Mucosa of gallbladder (tissue), 1 donor: ENCODE data around the gene NLRC3. TPM values are rescaled to one million over a fixed set of nuclear protein-coding genes. Genes with fewer than 3 reads are reported as not detected.
"Not testable (repeated sequence)": the region's sequence is repeated elsewhere in the genome, so short reads cannot be mapped to it uniquely, and the experiment has no call there.

Experiments used
- DNase-seq: peaks from one replicate; pipeline ENCODE4 v3.0.0-alpha.2; 2020; ENCODE audit warnings: low spot score
- total RNA-seq: library from RNA; stranded (reverse); gene quantifications from one replicate; pipeline ENCODE4 v1.2.1, GENCODE V29; 2021
- donor health status: DM: no; HTN: no; CAD: no.

NLRC3 gene, protein sequence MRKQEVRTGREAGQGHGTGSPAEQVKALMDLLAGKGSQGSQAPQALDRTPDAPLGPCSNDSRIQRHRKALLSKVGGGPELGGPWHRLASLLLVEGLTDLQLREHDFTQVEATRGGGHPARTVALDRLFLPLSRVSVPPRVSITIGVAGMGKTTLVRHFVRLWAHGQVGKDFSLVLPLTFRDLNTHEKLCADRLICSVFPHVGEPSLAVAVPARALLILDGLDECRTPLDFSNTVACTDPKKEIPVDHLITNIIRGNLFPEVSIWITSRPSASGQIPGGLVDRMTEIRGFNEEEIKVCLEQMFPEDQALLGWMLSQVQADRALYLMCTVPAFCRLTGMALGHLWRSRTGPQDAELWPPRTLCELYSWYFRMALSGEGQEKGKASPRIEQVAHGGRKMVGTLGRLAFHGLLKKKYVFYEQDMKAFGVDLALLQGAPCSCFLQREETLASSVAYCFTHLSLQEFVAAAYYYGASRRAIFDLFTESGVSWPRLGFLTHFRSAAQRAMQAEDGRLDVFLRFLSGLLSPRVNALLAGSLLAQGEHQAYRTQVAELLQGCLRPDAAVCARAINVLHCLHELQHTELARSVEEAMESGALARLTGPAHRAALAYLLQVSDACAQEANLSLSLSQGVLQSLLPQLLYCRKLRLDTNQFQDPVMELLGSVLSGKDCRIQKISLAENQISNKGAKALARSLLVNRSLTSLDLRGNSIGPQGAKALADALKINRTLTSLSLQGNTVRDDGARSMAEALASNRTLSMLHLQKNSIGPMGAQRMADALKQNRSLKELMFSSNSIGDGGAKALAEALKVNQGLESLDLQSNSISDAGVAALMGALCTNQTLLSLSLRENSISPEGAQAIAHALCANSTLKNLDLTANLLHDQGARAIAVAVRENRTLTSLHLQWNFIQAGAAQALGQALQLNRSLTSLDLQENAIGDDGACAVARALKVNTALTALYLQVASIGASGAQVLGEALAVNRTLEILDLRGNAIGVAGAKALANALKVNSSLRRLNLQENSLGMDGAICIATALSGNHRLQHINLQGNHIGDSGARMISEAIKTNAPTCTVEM
- total RNA-seq: 4.0 TPM

DNA sequence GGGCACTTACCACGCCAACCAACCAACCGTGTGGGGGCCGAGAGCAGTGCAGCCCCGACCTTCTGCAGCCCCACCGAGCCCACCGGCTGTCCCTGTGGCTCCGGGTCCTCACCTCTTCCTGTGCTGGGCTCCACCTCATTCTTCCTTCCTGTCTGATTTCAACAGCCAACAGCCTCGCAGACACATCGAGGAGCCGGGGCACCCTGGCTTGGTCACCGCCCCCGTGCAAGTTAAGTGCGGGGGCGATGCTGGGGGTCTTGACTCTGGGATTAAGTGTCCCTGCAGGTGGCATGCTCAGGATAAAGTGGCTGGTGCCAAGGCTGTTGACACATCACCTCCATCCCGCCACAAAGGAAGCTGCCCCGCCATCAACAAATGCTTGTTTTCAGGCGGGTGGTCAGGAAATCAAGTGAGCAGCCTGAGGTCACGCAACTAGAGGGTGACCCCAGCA is at the start of gene NLRC3:
TSS of gene NLRC3 (minus strand) at position 102 of the 451 bp plus-strand sequence. CDS start 12,367 bp downstream, outside the sequence.
- no peak for DNase-seq

DNA sequence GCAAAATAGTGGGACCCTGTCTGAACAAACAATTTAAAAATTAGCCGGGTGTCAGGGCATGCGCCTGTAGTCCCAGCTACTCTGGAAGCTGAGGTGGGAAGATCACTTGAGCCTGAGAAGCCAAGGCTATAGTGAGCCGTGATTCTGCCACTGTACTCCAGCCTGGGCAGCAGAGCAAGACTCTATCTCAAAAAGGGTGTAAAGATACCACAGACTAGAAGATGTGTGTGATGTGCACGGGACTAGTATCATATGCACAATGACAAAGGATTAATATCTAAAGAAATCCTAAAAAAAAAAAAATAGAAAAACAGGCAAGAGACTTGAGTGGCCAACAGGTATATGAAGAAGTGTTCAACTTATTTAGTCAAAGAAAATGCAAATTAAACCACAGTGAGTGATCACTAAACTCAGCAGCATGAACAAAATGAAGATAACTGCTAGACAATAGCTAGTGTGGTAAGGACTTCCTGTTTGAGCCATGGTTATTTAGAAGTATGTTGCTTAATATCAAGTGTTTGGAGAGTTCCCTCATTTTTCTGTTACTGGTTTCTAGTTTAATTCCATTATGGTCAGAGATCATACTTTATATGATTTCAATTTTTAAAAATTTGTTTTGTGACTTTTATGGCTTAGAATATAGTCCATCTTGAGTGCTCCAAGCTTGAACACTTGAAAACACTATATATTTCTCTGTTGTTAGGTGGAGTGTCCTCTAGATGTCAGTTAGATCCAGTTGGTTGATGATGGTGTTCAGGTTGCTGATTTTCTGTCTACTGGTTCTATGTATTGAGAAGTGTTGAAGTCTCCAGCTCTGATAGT is 48.9 kb upstream of the NLRC3 start:
- DNase-seq: no peak

DNA sequence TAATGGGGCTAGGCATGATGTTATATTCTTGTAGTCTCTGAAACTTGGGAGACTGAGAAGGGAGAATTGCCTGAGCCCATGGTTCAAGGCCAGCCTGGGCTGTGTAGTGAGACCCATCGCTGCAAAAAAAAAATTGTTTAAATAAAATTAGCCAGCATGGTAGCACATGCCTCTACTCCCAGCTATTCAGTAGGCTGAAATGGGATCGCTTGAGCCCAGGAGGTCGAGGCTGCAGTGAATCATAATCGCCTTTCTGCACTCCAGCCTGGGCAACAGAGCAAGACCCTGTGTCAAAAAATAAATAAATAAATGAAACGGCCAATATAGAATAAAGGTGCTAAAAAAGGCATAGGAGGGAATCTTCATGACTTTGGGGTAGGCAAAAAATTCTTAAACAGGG is 48.1 kb upstream of the NLRC3 start:
- DNase-seq: no peak

DNA sequence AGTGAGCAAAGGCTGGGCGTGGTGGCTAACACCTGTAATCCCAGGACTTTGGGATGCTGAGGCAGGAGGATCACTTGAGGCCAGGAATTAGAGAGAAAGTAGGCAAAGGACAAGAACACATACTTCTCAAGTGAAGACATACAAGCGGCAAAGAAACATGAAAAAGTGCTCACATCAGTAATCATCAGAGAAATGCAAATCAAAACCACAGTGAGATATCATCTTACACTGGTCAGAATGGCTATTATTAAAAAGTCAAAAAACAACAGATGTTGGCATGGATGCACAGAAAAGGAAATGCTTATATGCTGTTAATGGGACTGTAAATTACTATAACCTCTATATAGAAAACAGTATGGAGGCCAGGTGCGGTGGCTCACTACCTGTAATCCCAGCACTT is 46.4 kb upstream of the NLRC3 start:
- DNase-seq: no peak

DNA sequence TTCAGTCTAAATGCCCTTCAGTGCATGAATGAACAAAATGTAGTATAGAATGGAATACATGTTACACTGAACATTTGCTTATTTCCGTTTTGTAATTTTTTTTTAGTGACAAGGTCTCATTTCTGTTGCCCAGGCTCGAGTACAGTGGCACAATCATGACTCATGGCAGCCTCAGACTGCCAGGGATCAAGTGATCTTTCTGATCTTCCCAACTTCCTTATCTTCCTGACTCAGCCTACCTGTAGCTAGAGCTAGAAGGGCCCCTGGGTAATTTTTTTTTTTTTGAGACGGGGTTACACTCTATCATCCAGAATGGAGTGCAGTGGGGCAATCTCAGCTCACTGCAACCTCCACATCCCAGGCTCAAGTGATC is 41.6 kb upstream of the NLRC3 start:
- no peak for DNase-seq

DNA sequence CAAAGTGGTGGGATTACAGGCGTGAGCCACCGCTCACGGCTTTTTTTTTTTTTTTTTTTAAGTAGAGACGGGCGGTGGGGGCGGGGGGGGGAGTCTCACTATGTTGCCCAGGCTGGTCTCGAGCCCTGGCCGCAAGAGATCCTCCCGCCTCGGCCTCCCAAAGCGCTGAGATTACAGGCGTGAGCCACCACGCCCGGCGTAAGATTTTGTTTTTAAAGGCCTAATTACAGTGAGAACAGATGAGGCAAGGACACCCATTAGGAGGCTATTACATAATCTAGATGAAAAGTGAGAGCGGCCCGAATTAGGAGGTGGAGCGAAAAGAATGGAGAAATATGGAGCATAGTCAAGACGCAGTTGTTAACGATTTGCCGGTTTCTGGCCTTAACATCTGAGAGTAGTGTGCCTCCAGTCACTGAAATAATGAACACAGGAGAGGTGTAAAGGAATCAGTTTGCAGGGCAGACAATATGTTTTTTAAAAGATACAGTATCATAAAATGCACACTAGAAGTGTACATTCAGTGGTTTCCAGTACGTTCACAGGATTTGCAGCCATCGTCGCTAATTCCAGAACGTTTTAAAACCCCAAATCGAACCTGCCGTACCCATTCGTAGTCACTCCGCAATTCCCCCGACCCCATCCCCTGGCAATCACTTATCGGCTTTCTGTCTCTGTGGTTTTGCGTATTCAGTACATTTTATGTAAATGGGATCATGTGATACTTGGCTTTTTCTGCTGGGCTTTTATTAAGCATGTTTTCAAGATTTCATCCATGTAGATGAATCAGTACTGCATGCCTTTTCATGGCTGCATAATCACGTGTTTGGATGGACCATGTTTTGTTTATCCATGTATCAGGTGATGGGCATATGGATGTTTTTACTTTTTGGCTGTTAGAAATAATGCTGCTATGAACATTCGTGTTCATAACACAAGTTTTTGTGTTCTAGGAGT is 35.6 kb upstream of the NLRC3 start:
- no peak for DNase-seq

DNA sequence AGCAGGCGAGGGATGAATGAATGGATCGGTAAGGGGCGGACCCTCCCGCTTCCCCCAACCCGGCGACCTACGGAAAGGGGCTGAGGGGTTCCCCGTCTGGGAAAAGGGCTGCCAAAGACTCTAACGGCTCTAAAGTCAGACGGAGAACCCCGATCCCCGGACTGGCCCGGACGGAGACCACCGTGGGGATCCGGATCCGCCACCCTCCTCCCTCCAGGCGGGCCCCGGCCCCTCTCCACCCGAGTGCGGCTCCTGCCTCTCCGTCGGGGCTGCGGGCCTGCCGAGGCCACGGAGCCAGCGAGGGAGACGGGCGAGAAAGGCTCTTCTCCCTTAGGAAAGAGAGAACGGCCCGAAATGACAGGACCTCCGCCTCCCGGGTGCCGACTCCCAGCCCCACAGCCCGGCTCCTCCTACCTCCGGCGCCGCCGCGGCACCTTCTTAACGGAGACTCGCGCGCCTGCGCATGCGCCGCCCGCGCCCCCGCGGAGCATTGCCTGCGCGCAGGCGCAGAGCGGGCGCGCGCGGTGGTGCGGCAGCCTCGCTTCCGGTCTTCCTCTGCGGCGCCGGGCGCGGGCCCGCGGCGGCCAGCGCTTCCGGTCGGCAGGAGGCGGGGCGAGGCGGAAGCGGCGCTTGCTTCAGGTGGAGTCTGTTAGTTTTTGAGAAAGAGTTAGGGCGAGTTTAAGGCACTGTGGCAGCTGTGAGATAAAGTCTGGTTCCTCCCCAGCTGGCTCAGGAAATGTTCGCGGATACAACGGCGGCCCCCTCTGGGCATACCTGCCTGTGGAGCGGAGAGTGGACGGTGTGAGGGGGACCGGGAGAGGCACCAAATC is 34.2 kb upstream of the NLRC3 start, which contains the start of gene SLX4:
TSS of gene SLX4 (minus strand) at position 461 of the 830 bp plus-strand sequence. CDS start 2,642 bp downstream, outside the sequence.
- DNase-seq: peak; percentile 91

DNA sequence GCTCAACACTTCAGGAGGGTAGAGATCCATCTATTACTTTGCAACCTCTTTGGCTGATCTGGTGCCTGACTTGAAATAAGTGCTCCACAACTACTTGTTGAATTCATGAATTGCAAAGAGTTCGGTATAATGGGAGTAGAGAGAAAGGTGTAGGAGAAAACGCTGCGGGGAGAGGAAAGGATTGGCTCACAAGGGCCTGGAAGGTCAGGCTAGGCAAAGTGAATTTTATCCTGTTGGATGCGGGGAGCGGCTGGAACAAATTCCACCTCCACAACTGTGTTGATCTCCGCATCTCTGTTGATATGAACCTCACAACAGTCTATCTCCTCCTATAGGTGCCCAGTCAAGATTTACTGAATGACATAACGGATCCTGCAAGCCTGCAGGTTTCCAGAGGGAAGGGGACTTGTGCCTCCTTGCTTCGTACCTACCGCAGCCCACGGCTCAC is 33.5 kb upstream of the NLRC3 start:
- DNase-seq: no peak

DNA sequence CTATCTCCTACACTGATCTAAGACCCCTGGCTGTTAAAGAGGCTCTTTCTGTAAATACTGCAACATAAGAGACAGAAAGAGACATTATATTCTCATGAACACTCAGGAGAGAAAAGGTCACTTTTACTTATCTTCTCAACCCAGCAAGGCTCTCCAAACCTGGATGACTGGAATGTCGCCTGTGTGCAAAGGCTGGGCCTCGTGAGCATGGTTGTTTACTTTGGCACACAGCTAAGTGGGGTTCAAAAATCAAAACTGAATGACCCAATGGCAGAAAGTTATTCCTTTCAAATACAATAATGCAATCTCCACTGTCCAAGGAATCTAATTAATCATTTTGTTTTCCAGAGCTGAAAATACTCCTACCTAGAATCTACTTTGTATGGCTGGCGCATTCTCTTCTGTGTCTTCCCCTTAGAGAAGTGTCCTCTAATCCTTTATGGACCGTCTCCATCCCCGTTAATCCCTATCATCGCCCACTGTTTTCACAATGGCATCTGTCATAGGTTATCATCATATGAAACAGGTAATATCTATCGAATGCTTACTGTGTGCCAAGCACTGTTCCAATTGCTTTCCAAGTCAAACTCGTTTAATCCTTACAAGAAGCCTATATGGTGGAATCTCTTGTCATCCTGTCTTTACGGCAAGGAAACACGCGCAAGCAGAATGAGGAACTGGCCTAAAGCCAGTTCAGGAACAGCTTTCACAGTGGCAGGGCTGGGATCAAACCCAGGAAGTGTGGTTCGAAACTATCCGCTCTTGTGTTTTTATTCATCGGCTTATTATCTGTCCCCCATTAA is 32.9 kb upstream of the NLRC3 start:
- peak; percentile 45 for DNase-seq

DNA sequence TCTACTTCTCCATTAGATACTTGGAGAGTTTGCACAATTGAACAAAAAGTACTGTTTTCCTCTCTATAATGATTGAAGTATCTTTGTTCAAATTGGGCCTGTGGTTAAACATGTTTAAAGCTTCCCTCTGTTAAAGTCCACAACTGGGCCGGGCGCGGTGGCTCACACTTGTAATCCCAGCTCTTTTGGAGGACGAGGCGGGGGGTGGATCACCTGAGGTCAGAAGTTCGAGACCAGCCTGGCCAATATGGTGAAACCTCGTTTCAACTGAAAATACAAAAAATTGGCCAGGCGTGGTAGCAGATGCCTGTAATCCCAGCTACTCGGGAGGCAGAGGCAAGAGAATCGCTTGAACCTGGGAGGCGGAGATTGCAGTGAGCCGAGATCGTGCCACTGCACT is 31.8 kb upstream of the NLRC3 start:
- DNase-seq: not testable (repeated sequence)

DNA sequence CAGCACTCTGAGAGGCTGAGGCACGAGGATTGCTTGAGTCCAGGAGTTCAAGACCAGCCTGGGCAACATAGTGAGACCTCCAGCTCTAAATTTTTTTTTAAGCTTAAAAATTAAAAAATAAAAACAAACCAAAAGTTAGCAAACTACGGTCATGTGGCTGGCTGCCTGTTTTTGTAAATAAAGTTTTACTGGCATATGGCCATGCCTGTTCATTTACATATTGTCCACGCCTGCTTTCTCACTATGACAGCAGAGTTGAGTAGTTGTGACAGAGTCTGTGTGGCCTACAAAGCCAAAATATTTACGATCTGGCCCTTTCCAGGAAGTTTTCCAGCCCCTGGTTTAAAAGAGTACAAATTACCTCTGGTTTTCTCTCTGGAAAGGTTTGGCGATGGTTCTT is 30.9 kb upstream of the NLRC3 start:
- no peak for DNase-seq

DNA sequence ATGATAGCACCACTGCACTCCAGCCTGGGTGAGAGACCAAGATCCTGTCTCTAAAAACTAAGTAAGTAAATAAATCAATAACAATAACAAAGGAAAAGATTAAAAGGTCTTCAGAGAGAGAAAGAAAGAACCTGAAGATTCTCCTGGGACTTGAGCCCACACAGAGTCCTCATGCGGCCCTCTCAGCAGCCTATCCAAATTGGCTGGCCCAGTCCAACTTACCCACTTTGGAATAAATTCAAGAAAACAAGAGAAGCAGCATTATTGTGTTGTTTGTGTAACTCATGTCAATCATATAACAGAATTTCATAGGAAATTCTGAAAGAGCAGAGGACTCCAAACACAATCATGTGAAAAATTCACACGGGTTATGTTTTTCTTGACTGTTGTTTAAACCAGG is 30.4 kb upstream of the NLRC3 start:
- no peak for DNase-seq

DNA sequence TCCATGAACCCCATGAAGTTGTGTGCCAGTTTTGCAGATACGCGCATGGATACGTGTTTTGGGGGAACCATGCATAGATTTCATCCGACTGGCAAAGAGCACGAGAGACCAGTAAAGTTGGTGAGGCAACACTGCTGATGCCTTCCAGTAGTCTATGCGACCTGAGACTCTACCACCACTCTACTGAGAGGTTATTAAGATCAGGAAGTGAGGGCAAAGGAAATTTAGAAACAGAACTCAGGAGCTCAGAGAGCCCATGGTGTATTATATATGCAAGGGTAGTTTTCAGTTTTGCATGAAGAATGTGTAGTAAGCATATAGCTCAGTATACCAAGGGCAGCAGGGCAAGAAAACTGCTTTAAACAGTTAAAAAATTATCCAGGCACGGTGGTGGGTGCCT is 30.0 kb upstream of the NLRC3 start:
- no peak for DNase-seq

DNA sequence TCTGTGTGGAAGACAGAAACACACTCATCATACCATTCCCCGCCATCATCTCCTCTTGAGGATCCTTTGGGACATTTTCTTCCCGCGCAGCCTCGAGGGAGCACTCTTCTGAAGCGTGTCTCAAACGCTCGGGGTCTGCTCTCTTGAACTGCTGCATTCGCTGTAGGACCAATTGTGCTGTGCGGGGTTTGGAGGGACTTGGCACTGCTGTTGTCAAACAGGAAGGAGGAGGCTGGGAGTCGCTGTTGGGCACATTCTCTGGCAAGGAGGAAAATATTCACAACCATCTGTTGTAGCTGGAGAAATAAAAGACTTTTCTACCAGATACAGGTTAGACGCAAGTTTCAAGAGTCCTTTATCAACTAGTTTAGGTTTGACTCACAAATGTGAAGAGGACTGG is 29.2 kb upstream of the NLRC3 start:
- DNase-seq: no peak

DNA sequence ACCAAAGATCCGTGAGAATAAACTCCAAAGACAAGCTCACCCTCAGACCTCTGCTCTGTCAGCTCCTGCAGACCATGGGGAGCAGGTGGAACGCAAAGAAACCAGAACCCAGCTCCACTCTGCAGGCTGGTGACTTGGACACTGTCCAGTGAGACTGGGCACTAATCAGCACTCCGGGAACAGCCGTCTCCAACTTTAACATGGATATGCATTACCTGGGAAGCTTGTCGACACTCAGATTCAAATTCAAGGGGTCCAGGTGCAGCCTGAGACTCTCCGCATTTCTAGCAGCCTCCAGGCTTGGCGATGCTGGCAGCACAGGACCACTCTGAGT is 25.1 kb upstream of the NLRC3 start:
- no peak for DNase-seq

DNA sequence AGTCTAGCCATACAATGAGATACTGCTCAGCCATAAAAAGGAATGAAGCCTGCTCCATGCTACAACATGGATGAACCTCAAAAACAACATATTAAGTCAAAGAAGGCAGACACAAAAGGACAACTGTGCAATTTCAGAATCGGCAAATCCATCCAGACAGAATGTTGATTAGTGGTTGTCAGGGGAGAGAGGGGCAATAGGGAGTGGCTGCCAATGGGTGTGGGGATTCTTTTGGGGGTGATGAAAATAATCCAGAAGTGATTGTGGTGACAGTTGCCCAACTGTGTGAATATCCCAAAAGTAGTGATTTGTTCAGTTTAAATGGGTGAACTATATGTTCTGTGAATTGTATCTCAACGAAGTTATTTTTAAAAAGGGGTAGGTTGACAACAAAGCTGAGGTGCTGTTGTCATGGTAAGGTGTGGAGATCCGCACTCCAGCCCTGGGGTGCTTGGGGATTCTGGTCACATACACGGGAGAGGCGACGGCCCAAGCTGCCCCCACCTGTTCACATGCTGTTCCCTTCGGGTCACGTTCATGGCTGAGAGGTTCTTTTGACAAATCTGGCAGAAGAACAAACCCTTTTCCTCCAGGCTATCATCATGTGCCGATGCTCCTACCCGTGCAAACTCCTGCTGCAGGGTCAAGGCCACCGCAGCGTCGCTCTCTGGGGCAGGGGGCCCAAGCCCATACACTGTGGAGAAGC is 24.6 kb upstream of the NLRC3 start:
- DNase-seq: no peak

DNA sequence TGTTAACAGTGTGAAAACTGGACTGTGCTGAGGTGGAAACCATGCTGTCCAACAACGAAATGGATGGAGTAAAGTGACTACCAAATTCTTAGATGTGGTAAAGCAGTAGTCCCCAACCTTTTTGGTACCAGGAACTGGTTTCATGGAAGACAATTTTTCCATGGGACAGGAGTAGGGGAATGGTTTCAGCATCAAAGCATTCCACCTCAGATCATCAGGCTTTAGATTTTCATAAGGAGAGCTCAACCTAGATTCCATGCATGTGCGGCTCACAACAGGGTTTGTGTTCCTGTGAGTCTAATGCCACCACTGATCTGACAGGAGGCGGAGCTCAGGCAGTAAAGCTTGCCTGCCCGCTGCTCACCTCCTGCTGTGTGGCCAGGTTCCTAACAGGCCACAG is 22.7 kb upstream of the NLRC3 start:
- no peak for DNase-seq

DNA sequence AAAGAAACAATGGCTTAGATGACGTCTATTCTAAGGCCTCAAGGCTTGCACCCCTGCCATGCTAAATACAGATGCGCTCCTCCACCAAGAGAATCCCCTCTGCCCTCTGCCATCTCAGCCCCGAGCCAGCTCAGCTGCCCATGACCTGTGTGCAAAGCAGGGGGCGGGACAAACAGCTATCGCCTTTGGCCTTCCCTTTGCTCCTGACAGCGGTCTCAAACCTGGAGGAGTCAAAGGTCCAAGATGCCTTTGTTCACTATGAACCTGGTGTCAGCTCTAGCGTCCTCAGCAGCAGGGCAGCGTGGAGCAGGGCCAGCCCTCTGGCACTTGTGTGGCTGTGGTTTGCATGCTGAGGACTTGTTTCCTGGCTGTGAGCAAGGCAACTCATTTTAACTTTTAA is 21.9 kb upstream of the NLRC3 start:
- no peak for DNase-seq
